Left colon (tissue), 2 donors: Measurements from ENCODE around the gene PLD5. TPM values are rescaled to one million over a fixed set of nuclear protein-coding genes. Genes with fewer than 3 reads are reported as not detected.
"Not testable (repeated sequence)": the region's sequence is repeated elsewhere in the genome, so short reads cannot be mapped to it uniquely, and the experiment has no call there.

Experiments
- ATAC-seq: fragments of 200-7000 bp; cut with Tn5 transposase; one replicate; pipeline ENCODE4 v1.9.1; 2020; ENCODE audit warnings: mild to moderate bottlenecking, moderate library complexity
- DNase-seq, 2 donors: peaks; one replicate each; pipeline ENCODE4 v3.0.0-alpha.2; 2020
- intact Hi-C, 2 donors: fragments of 100-400 bp; cut with DNase I in 1 of 2; cut with micrococcal nuclease in 1 of 2; formaldehyde crosslinking; loops; one replicate each; pipeline versions ENCODE4 v1.11.2 to v1.14.0; 2022; cut with DNase I, micrococcal nuclease
- total RNA-seq, 2 donors: library from RNA; stranded (reverse); fragmentation: NEBNext Ultra II Directional; extraction: Animal tissue kit (Norgen Biotek cat#: 25700); gene quantifications; one replicate each; pipeline ENCODE4 v1.2.1, GENCODE V29; 2021
- donor health status: DM: no; HTN: no; CAD: no.
- donor health status: DM: yes; HTN: yes; CAD: no.

PLD5 gene
- total RNA-seq, 2 donors from 2014 or later, result 0.47 TPM; not detected in 1

GRCh38 chr1:242522304-242522945, 2.1 kb downstream of the PLD5 start:
- DNase-seq, result no peak
- no peak for ATAC-seq
- intact Hi-C loops, result no loop called here

DNA sequence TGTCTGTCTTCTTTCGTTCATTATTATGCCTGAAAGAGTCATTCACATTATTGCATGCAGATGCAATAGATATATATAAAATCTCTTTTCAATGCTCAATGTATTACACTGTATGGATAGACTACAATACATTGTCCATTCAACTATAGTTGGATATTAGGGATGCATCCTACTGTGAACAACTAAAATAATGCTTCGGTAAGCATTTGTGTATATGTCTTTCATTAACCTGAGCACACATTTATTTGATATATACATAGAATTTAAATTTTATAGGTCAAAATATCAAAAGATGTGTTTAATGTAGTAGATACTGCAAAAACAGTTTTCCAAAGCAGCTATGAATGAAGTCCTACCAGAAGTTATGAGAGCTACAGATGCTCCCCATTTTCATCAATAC, 8.9 kb downstream of the PLD5 start:
- intact Hi-C loops, result no loop called here
- ATAC-seq, result no peak
- DNase-seq, result no peak

DNA sequence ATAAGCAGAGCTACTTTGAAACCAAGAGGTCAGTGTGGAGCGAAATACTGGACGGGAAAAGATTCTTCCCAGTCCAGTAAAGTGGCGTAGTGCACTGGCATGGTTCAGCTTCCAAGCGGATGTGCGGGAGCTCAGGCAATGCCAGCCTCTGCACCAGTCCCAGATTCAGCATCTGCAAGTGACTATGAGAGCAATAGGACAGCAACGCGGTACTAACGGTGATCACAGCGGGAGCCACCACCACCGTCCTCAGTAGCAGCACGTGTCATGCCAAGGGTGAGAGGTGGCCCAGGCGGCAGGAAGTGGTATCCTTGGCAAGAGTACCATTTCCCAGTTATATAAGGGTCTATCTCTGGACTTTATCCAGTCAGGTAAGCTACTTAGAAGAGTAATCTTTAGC, 17.8 kb downstream of the PLD5 start:
- intact Hi-C loops, result no loop called here
- DNase-seq, result no peak
- ATAC-seq, result no peak

DNA sequence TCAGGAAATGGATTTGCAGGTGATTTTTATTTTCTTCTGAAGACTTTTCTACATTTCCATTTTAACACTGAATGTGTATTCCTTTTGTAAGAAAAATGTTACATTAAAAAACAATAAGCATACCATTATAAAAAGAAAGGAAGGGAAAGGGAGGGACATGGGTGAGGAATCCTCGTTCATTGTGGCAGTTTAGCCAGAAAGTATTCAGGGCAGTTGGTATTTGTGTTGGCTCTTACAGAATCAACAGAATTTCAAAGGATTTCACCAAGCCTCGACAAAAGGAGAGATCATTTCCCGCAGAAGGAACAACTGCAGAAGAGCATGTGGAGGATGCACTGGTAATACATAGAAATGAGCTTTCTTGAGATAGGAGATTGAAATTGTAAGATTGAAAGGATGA, 35.0 kb downstream of the PLD5 start:
- intact Hi-C loops, result no loop called here
- no peak for ATAC-seq
- DNase-seq, result no peak

DNA sequence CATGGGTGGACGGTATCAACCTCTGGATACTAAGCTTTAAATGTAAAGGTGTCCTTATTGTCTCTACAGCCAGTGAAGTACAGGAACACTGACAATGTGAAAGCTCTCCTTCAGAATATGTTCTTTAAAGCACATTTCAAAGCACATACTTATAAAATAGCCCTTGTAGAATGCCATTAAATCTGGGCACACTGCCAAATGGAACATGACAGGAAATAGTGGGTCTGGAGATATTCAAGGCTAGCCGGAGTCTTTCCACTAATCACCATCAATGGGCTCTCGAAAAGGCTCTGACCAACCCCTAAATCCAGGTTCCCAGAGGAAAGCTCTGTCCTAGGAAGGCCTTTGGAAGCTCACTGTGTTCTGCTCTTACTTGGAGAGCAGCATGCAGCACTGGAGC, 46.6 kb downstream of the PLD5 start:
- ATAC-seq (no peak), DNase-seq (no peak)
- intact Hi-C loops, result no loop called here

- intact Hi-C loops, result no loop called here
- DNase-seq, result no peak
- no peak for ATAC-seq
Observed at GRCh38 chr1:242470774-242471173, 53.7 kb downstream of the PLD5 start.

- ATAC-seq, result peak; percentile 94
- intact Hi-C loops, result no loop called here
- DNase-seq, result peak in 1 of 2 donors; percentile 10
Observed at GRCh38 chr1:242468784-242469183, 55.7 kb downstream of the PLD5 start.

GRCh38 chr1:242467556-242468145, 56.8 kb downstream of the PLD5 start:
- intact Hi-C loops, result no loop called here
- ATAC-seq (peak; percentile 76), DNase-seq (peak in 1 of 2 donors; percentile 38)

- intact Hi-C loops, result no loop called here
- ATAC-seq, result no peak
- DNase-seq, result no peak
Observed at GRCh38 chr1:242462867-242463266, 61.6 kb downstream of the PLD5 start.

- DNase-seq, ATAC-seq: not testable (repeated sequence)
- intact Hi-C loops, result loop anchor here in 1 of 2 donors (10.0 kb wide), 1 partner anchor 865 kb away; no protein-coding TSS in a partner anchor
Observed at GRCh38 chr1:242459740-242460139, 64.8 kb downstream of the PLD5 start.

- intact Hi-C loops, result loop anchor here in 1 of 2 donors (10.0 kb wide), 1 partner anchor 868 kb away; no protein-coding TSS in a partner anchor
- ATAC-seq, result no peak
- no peak for DNase-seq
Observed at GRCh38 chr1:242456726-242457269, 67.7 kb downstream of the PLD5 start.

- intact Hi-C loops, result loop anchor here in 1 of 2 donors (10.0 kb wide), 1 partner anchor 870 kb away; no protein-coding TSS in a partner anchor
- DNase-seq (no peak), ATAC-seq (no peak)
Observed at GRCh38 chr1:242455052-242455361, 69.5 kb downstream of the PLD5 start.

DNA sequence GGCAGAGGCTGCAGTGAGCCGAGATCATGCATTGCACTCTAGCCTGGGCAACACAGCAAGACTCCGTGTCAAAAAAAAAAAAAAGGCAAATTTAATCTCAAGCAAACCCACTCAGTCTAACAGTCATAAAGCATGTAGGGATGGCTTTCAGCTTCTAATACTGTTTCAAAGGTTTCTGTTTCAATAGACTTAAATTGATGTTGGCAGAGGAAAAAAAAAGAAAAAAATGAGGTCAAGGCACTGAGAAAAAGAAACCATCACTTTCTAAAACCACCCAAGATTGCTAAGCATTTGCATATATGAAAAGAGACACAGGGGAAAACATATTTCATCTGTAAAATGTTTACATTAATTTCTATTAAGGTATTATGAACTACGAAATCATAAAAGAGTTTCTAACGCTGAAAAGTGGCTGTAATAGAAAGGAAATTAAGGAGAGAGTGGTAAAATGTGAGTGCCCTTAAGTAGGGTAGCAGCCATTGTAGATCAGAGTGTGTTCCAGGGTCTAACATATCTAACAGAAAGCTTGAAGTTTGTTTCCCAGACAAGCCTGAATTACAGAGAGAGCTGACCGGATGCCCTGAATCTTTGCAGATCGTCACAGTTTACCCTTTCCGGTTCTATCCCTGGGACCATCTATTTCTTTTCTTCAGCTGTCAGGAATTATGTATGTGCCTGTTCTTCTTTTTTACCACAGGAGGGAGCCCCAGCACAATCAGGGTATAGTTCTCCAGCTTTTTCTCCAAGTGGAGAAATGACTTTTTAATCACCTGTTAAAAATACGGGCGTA, 70.0 kb downstream of the PLD5 start:
- DNase-seq (no peak), ATAC-seq (no peak)
- intact Hi-C loops, result loop anchor here in 1 of 2 donors (10.0 kb wide), 1 partner anchor 870 kb away; no protein-coding TSS in a partner anchor

- ATAC-seq (no peak), DNase-seq (no peak)
- intact Hi-C loops, result loop anchor here in 1 of 2 donors (10.0 kb wide), 1 partner anchor 872 kb away; no protein-coding TSS in a partner anchor
Observed at GRCh38 chr1:242452573-242452972, 71.9 kb downstream of the PLD5 start.

DNA sequence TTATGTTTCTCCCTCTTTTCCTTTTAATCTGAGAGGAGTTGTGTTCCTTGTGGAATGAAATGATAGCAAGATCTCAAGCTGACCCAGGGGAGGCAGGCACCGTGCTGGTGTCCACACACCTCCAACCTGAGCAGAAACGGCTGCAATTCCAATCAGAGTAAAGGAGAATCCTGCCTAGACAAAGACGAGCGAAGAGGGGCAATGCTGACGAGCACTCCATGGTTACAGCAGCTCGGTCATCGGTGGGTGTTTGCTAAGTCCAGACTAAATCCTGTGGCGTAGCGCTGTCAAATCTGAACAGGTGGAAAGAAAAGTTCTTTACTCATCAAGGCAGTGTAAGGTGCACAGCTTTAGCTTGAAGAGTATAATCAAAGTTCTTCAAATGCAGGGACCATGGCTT, 74.8 kb downstream of the PLD5 start:
- intact Hi-C loops, result loop anchor here in 1 of 2 donors (10.0 kb wide), 1 partner anchor 875 kb away; no protein-coding TSS in a partner anchor
- ATAC-seq (no peak), DNase-seq (no peak)

- ATAC-seq, result no peak
- no peak for DNase-seq
- intact Hi-C loops, result no loop called here
Observed at GRCh38 chr1:242448910-242449645, 75.4 kb downstream of the PLD5 start.

- ATAC-seq, result no peak
- no peak for DNase-seq
- intact Hi-C loops, result no loop called here
Observed at GRCh38 chr1:242447689-242448088, 76.8 kb downstream of the PLD5 start.

DNA sequence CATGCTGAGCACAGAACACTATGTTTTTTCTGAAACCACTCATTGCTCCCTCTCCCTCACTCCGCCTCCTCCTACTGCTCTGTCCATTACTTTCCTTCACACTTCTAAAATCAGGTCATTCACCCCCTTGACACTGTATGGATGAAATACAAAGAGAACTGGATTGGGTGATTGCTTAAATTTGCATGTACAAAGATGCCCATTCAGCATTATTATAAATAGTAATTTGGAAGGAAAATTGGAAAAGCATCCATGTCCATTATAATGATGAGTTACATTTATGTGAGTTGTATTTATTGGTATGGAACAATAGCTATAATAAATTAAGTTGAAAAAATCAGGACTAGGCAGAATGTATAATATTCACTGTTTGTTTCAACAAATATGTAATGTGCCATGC, 83.7 kb downstream of the PLD5 start:
- DNase-seq (no peak), ATAC-seq (no peak)
- intact Hi-C loops, result no loop called here

DNA sequence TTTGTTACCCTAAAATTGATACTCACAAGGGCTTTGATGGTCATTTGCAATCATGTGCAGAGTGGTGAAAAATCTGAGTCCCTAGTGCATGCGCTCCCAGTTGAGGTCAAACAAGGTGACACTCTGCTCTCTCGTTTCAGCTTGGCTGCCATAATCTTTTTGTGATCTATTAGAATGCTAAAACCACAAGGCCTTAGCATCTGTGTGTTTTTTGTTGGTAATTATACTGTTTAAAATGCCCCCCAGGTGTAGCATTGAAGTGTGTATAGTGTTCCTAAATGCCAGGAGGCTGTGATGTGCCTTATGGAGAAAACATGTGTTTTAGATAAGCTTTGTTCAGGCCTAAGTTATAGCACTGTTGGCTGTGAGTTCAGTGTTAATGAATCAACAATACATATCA, 89.3 kb downstream of the PLD5 start:
- DNase-seq (no peak), ATAC-seq (no peak)
- intact Hi-C loops, result no loop called here
